Nephron (organoid): ENCODE measurements around the gene ZFP64.
"Not testable (repeated sequence)": the region's sequence is repeated elsewhere in the genome, so short reads cannot be mapped to it uniquely, and the experiment has no call there.

Source experiments
- H3K27ac Mint-ChIP-seq, 3 experiments: 2 replicates each; pipeline ENCODE4 v1.8.0; 2020; ENCODE audit warnings: mixed read lengths in 3 of 3, mild to moderate bottlenecking in 2 of 3, moderate library complexity in 1 of 3
- H3K27me3 Mint-ChIP-seq: 2 replicates; pipeline ENCODE4 v1.8.0; 2021; ENCODE audit warnings: low read depth, mild to moderate bottlenecking, moderate library complexity, mixed read lengths
- H3K36me3 Mint-ChIP-seq: 2 replicates; pipeline ENCODE4 v1.8.0; 2020; ENCODE audit warnings: low read depth, mixed read lengths
- H3K4me1 Mint-ChIP-seq: 2 replicates; pipeline ENCODE4 v1.8.0; 2020; ENCODE audit warnings: mixed read lengths
- H3K4me3 Mint-ChIP-seq, 3 experiments: 2 replicates each; pipeline ENCODE4 v1.8.0; 2020; ENCODE audit warnings: mild to moderate bottlenecking in 3 of 3, mixed read lengths in 3 of 3, moderate library complexity in 2 of 3
- H3K9me3 Mint-ChIP-seq: 2 replicates; pipeline ENCODE4 v1.8.0; 2020; ENCODE audit warnings: mixed read lengths
- TF ChIP-seq, protein P1 (sequence below), 3 experiments: fragments of 200-600 bp; sonication (generic); IDR thresholded peaks; one replicate each; pipeline ENCODE4 v1.5.0; 2021; ENCODE audit warnings: antibody characterized with exemption in 3 of 3; ENCODE audit not compliant: unreplicated experiment in 3 of 3

Gene ZFP64

GRCh38 chr20:52234302-52235045 lies 42.9 kb upstream of the ZFP64 start:
- Mint-ChIP-seq H3K27ac (no peak overlapping the region), H3K9me3 (no peaks in the 10 kb centered on the region), H3K4me1 (peaks cover 15% of the 10 kb centered on the region), H3K4me3 (no peak overlapping the region), H3K27me3 (no peaks in the 10 kb centered on the region), H3K36me3 (no peaks in the 10 kb centered on the region)
- TF ChIP-seq, protein P1, sequence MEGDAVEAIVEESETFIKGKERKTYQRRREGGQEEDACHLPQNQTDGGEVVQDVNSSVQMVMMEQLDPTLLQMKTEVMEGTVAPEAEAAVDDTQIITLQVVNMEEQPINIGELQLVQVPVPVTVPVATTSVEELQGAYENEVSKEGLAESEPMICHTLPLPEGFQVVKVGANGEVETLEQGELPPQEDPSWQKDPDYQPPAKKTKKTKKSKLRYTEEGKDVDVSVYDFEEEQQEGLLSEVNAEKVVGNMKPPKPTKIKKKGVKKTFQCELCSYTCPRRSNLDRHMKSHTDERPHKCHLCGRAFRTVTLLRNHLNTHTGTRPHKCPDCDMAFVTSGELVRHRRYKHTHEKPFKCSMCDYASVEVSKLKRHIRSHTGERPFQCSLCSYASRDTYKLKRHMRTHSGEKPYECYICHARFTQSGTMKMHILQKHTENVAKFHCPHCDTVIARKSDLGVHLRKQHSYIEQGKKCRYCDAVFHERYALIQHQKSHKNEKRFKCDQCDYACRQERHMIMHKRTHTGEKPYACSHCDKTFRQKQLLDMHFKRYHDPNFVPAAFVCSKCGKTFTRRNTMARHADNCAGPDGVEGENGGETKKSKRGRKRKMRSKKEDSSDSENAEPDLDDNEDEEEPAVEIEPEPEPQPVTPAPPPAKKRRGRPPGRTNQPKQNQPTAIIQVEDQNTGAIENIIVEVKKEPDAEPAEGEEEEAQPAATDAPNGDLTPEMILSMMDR (IDR thresholded peaks at IDR 0.05; ENCODE audit: unreplicated experiment in 3 of 3) = no peak

GRCh38 chr20:52231230-52231746 lies 39.7 kb upstream of the ZFP64 start:
- Mint-ChIP-seq H3K9me3 (no peaks in the 10 kb centered on the region), H3K27ac (peak overlapping the region; percentile 79 to 92 (median 80)), H3K27me3 (peaks cover 5% of the 10 kb centered on the region), H3K36me3 (no peaks in the 10 kb centered on the region), H3K4me1 (peaks cover 25% of the 10 kb centered on the region), H3K4me3 (no peak overlapping the region)
- TF ChIP-seq, protein P1 (IDR thresholded peaks at IDR 0.05; ENCODE audit: unreplicated experiment in 3 of 3) = no peak

- H3K4me1 Mint-ChIP-seq = peaks cover 34% of the 10 kb centered on the region
- H3K9me3 Mint-ChIP-seq = no peaks in the 10 kb centered on the region
- H3K27me3 Mint-ChIP-seq = peaks cover 5% of the 10 kb centered on the region
- TF ChIP-seq, protein P1 (IDR thresholded peaks at IDR 0.05; ENCODE audit: unreplicated experiment in 3 of 3) = no peak
- peak overlapping the region; percentile 75 to 92 (median 80) for H3K27ac Mint-ChIP-seq
- no peaks in the 10 kb centered on the region for H3K36me3 Mint-ChIP-seq
- peak overlapping the region in 1 of 3 experiments; percentile 5 for H3K4me3 Mint-ChIP-seq
Measured at GRCh38 chr20:52230409-52230808, 38.8 kb upstream of the ZFP64 start.

- not testable (repeated sequence) for H3K4me3 Mint-ChIP-seq
Measured at GRCh38 chr20:52229346-52229745, 37.8 kb upstream of the ZFP64 start.

GRCh38 chr20:52226370-52226769 lies 34.8 kb upstream of the ZFP64 start:
- TF ChIP-seq, protein P1 (IDR thresholded peaks at IDR 0.05; ENCODE audit: unreplicated experiment in 3 of 3) = no peak
- H3K36me3 Mint-ChIP-seq = peaks cover 4% of the 10 kb centered on the region
- no peak overlapping the region for H3K4me3 Mint-ChIP-seq
- H3K4me1 Mint-ChIP-seq = peaks cover 35% of the 10 kb centered on the region
- H3K9me3 Mint-ChIP-seq = peaks cover 8% of the 10 kb centered on the region
- peak overlapping the region in 1 of 3 experiments; percentile 29 for H3K27ac Mint-ChIP-seq
- peaks cover 5% of the 10 kb centered on the region for H3K27me3 Mint-ChIP-seq

More at GRCh38 chr20:52229346-52229745, 37.8 kb upstream of the ZFP64 start:
- H3K9me3 Mint-ChIP-seq, H3K27me3 Mint-ChIP-seq, H3K36me3 Mint-ChIP-seq: not testable (repeated sequence)
- Mint-ChIP-seq H3K4me1 (peaks cover 35% of the 10 kb centered on the region), H3K27ac (peak overlapping the region; percentile 75 to 92 (median 80))

DNA sequence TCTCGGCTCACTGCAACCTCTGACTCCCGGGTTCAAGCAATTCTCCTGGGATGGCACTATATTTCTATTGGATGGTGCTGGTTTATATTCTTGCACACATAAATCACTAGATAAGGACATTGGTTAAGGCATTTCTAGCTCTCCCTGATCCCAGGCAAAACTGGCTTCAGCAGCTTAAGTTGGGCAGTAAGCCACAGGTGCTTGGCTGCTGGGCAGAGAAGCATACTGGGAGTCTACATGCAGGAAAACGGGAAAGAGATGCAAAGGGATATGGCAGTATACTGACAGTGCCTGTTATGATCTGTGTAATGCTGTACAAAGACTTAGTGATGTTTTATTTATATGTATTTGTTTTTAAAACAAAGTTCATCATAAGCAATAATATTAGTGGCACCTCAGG lies 33.3 kb upstream of the ZFP64 start:
- Mint-ChIP-seq H3K27ac (no peak overlapping the region), H3K36me3 (peaks cover 5% of the 10 kb centered on the region), H3K4me3 (no peak overlapping the region), H3K9me3 (peaks cover 15% of the 10 kb centered on the region), H3K27me3 (peaks cover 5% of the 10 kb centered on the region), H3K4me1 (peaks cover 24% of the 10 kb centered on the region)
- TF ChIP-seq, protein P1 (IDR thresholded peaks at IDR 0.05; ENCODE audit: unreplicated experiment in 3 of 3) = no peak

GRCh38 chr20:52221362-52221761 lies 29.8 kb upstream of the ZFP64 start:
- not testable (repeated sequence) for H3K27ac Mint-ChIP-seq, H3K27me3 Mint-ChIP-seq, H3K36me3 Mint-ChIP-seq, H3K4me3 Mint-ChIP-seq
- Mint-ChIP-seq H3K4me1 (peaks cover 11% of the 10 kb centered on the region), H3K9me3 (peaks cover 31% of the 10 kb centered on the region)

DNA sequence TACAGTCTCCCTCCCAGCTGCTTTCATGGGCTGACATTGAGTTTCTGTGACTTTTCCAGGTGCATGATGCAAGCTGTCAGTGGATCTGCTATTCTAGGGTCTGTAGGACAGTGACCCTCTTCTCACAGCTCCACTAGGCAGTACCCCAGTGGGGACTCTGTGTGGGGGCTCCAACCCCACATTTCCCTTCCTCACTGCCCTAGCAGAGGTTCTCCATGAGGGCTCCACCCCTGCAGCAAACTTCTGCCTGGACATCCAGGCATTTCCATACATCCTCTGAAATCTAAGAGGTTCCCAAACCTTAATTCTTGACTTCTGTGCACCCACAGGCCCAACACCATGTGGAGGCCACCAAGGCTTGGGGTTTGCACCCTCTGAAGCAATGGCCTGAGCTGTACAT lies 29.3 kb upstream of the ZFP64 start:
- H3K4me1 Mint-ChIP-seq, H3K27ac Mint-ChIP-seq, H3K27me3 Mint-ChIP-seq, H3K4me3 Mint-ChIP-seq, H3K36me3 Mint-ChIP-seq: not testable (repeated sequence)
- H3K9me3 Mint-ChIP-seq = peaks cover 31% of the 10 kb centered on the region
